Activated CD4-positive, alpha-beta T cell treated with anti-CD3 and anti-CD28 coated beads, Interleukin-2, amount 50 U/mL, for 4 hours (primary cell): ENCODE results near the gene REELD1.

ENCODE experiments used
- DNase-seq, 2 experiments: peaks; one replicate each; pipeline ENCODE4 v3.0.0-alpha.2; 2020

REELD1 gene

GRCh38 chr4:146271466-146271865, 57.1 kb downstream of the REELD1 start:
- no peak for DNase-seq

GRCh38 chr4:146273204-146273901, 59.0 kb downstream of the REELD1 start:
- DNase-seq = no peak

- no peak for DNase-seq
Measured at GRCh38 chr4:146274774-146275173, 60.4 kb downstream of the REELD1 start.

- no peak for DNase-seq
Measured at GRCh38 chr4:146275370-146275769, 61.0 kb downstream of the REELD1 start.

GRCh38 chr4:146278986-146279385, 64.6 kb downstream of the REELD1 start:
- no peak for DNase-seq
